ENCODE measurements around the gene ZNF737.
"Not testable (repeated sequence)": the region's sequence is repeated elsewhere in the genome, so short reads cannot be mapped to it uniquely, and the experiment has no call there.

Gene ZNF737

GRCh38 chr19:20565321-20566018, at the start of gene ZNF737:
TSS of gene ZNF737 (minus strand) at chr19:20565781. CDS start at chr19:20565640, 141 bp downstream.
- DNase-seq (ENCODE audit: low spot score), result peak; percentile 95
- no peak for TF ChIP-seq CTCF (IDR thresholded peaks at IDR 0.05)

GRCh38 chr19:20614971-20615370, 49.4 kb upstream of the ZNF737 start:
- DNase-seq (ENCODE audit: low spot score); H3K4me3 ChIP-seq; H3K27ac ChIP-seq: not testable (repeated sequence)

More at GRCh38 chr19:20565321-20566018, at the start of gene ZNF737:
- Histone ChIP-seq H3K27ac (peak within 1 kb of the TSS; percentile 71 to 91), H3K4me3 (peak within 1 kb of the TSS; percentile 83)

- DNase-seq (ENCODE audit: low spot score), result no peak
- Histone ChIP-seq H3K27ac (peak overlapping the region in 1 of 2 donors; percentile 75), H3K4me3 (peak overlapping the region; percentile 67)
- no peak for TF ChIP-seq CTCF (IDR thresholded peaks at IDR 0.05)
Observed at GRCh38 chr19:20612711-20613316, 47.2 kb upstream of the ZNF737 start.

- no peak for TF ChIP-seq CTCF (IDR thresholded peaks at IDR 0.05)
- Histone ChIP-seq H3K4me3 (peak overlapping the region; percentile 67), H3K27ac (peak overlapping the region in 1 of 2 donors; percentile 75)
- DNase-seq (ENCODE audit: low spot score), result no peak
Observed at GRCh38 chr19:20611866-20612265, 46.3 kb upstream of the ZNF737 start.

GRCh38 chr19:20607943-20608342, 42.4 kb upstream of the ZNF737 start:
- no peak overlapping the region for H3K27ac ChIP-seq

GRCh38 chr19:20558571-20558970, 7.0 kb downstream of the ZNF737 start:
- no peak for TF ChIP-seq CTCF (IDR thresholded peaks at IDR 0.05)
- no peak for DNase-seq (ENCODE audit: low spot score)
- H3K27ac ChIP-seq, result no peak overlapping the region
- no peak overlapping the region for H3K4me3 ChIP-seq

More at GRCh38 chr19:20607943-20608342, 42.4 kb upstream of the ZNF737 start:
- no peak for DNase-seq (ENCODE audit: low spot score)
- no peak for TF ChIP-seq CTCF (IDR thresholded peaks at IDR 0.05)
- no peak overlapping the region for H3K4me3 ChIP-seq

GRCh38 chr19:20558011-20558410, 7.6 kb downstream of the ZNF737 start:
- DNase-seq (ENCODE audit: low spot score), result no peak
- H3K4me3 ChIP-seq, result no peak overlapping the region
- no peak overlapping the region for H3K27ac ChIP-seq
- no peak for TF ChIP-seq CTCF (IDR thresholded peaks at IDR 0.05)

GRCh38 chr19:20544667-20545333, 20.8 kb downstream of the ZNF737 start:
- not testable (repeated sequence) for H3K27ac ChIP-seq; DNase-seq (ENCODE audit: low spot score)
- peak overlapping the region; percentile 25 for H3K4me3 ChIP-seq

GRCh38 chr19:20530303-20530702, 35.3 kb downstream of the ZNF737 start:
- not testable (repeated sequence) for H3K27ac ChIP-seq; H3K4me3 ChIP-seq; DNase-seq (ENCODE audit: low spot score)

Measured in coronary artery (tissue), 2 donors.